SU-DHL-6 (cell line): ENCODE measurements around the gene PCMT1.

Experiments used
- H2AFZ ChIP-seq: fragments of 200-600 bp; sonication (generic); 2 replicates; pipeline ENCODE4 v1.6.1; 2014; ENCODE audit warnings: low read depth, mild to moderate bottlenecking, moderate library complexity, mixed read lengths, antibody characterized with exemption, low read length; ENCODE audit not compliant: severe bottlenecking
- H3F3A ChIP-seq: fragments of 200-600 bp; shearing (Covaris generic); 2 replicates; pipeline ENCODE4 v1.6.0; 2016; ENCODE audit warnings: antibody characterized with exemption, mild to moderate bottlenecking; ENCODE audit not compliant: insufficient read depth
- H3K27ac ChIP-seq: fragments of 200-600 bp; sonication (generic); 2 replicates; pipeline ENCODE4 v1.5.1; 2016; ENCODE audit warnings: low read depth, mild to moderate bottlenecking, low read length, moderate library complexity, mixed read lengths
- H3K27me3 ChIP-seq: fragments of 200-600 bp; sonication (generic), shearing (Covaris generic); 2 replicates; pipeline ENCODE4 v1.6.0; 2014; ENCODE audit warnings: mild to moderate bottlenecking, low read length
- H3K36me3 ChIP-seq: fragments of 200-600 bp; sonication (generic); 2 replicates; pipeline ENCODE4 v1.6.1; 2014; ENCODE audit warnings: mild to moderate bottlenecking, low read length, mixed read lengths
- H3K4me2 ChIP-seq: fragments of 300-600, 200-600 bp; shearing (Covaris generic), sonication (generic); 2 replicates; pipeline ENCODE4 v1.6.0; 2014; ENCODE audit warnings: low read length, low read depth, mild to moderate bottlenecking; ENCODE audit not compliant: poor library complexity, severe bottlenecking
- H3K4me3 ChIP-seq: fragments of 200-600 bp; sonication (generic); 2 replicates; pipeline ENCODE4 v1.5.1; 2014; ENCODE audit warnings: antibody characterized with exemption, low read length, mild to moderate bottlenecking, mixed read lengths; ENCODE audit not compliant: insufficient read depth, poor library complexity, severe bottlenecking
- H3K79me2 ChIP-seq: fragments of 200-600 bp; sonication (generic); 2 replicates; pipeline ENCODE4 v1.6.1; 2014; ENCODE audit warnings: mild to moderate bottlenecking, low read length, moderate library complexity; ENCODE audit not compliant: insufficient read depth
- H3K9ac ChIP-seq: fragments of 200-600 bp; sonication (generic); 2 replicates; pipeline ENCODE4 v1.7.0; 2014; ENCODE audit warnings: mild to moderate bottlenecking, low read length
- H3K9me2 ChIP-seq: fragments of 200-600 bp; sonication (generic); replicated peaks from 2 replicates; pipeline ENCODE4 v1.6.1; 2014; ENCODE audit warnings: low read length; ENCODE audit not compliant: insufficient read depth
- H3K9me3 ChIP-seq: fragments of 200-600 bp; sonication (generic); 2 replicates; pipeline ENCODE4 v1.6.1; 2014; ENCODE audit warnings: low read length, mixed read lengths; ENCODE audit not compliant: insufficient read depth
- H4K20me1 ChIP-seq: fragments of 200-600 bp; sonication (generic); 2 replicates; pipeline ENCODE4 v1.6.1; 2014; ENCODE audit warnings: low read depth, mild to moderate bottlenecking, antibody characterized with exemption, low read length, moderate library complexity, mixed read lengths
- EZH2phosphoT487 ChIP-seq: fragments of 200-600 bp; sonication (generic), shearing (Covaris generic); conservative IDR thresholded peaks from 2 replicates; pipeline ENCODE4 v1.6.1; 2018; ENCODE audit warnings: mild to moderate bottlenecking, antibody characterized with exemption, low read length, moderate library complexity, mixed read lengths
- TF ChIP-seq, protein P1 (sequence below): fragments of 200-600 bp; sonication (generic); IDR thresholded peaks from one replicate; pipeline ENCODE4 v1.5.1; 2017; ENCODE audit warnings: antibody characterized with exemption, mild to moderate bottlenecking, low read length, moderate library complexity; ENCODE audit not compliant: insufficient read depth, poor library complexity, severe bottlenecking

Gene PCMT1

GRCh38 chr6:149860513-149860833 is 110.9 kb downstream of the PCMT1 start:
- H3K4me2 ChIP-seq = no peak overlapping the region

More at GRCh38 chr6:149860513-149860833, 110.9 kb downstream of the PCMT1 start:
- H3K27ac ChIP-seq = no peak overlapping the region
- no peaks in the 10 kb centered on the region for H3K36me3 ChIP-seq
- H3K9me3 ChIP-seq = no peaks in the 10 kb centered on the region
- H4K20me1 ChIP-seq = no peaks in the 10 kb centered on the region
- no peak overlapping the region for H3K9ac ChIP-seq
- no peak overlapping the region for H3K4me3 ChIP-seq
- H3F3A ChIP-seq = peaks cover 5% of the 10 kb centered on the region; the same call in 1 of the 2 replicates
- H2AFZ ChIP-seq = no peak overlapping the region
- H3K79me2 ChIP-seq = no peaks in the 10 kb centered on the region
- no peak for TF ChIP-seq EZH2phosphoT487
- TF ChIP-seq, protein P1, sequence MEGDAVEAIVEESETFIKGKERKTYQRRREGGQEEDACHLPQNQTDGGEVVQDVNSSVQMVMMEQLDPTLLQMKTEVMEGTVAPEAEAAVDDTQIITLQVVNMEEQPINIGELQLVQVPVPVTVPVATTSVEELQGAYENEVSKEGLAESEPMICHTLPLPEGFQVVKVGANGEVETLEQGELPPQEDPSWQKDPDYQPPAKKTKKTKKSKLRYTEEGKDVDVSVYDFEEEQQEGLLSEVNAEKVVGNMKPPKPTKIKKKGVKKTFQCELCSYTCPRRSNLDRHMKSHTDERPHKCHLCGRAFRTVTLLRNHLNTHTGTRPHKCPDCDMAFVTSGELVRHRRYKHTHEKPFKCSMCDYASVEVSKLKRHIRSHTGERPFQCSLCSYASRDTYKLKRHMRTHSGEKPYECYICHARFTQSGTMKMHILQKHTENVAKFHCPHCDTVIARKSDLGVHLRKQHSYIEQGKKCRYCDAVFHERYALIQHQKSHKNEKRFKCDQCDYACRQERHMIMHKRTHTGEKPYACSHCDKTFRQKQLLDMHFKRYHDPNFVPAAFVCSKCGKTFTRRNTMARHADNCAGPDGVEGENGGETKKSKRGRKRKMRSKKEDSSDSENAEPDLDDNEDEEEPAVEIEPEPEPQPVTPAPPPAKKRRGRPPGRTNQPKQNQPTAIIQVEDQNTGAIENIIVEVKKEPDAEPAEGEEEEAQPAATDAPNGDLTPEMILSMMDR = no peak
- no peaks in the 10 kb centered on the region for H3K9me2 ChIP-seq
- H3K27me3 ChIP-seq = no peaks in the 10 kb centered on the region
